RPMI7951 (cell line): ENCODE measurements around the gene KIF26A. TPM values are rescaled to one million over a fixed set of nuclear protein-coding genes. Genes with fewer than 3 reads are reported as not detected.
"Not testable (repeated sequence)": the region's sequence is repeated elsewhere in the genome, so short reads cannot be mapped to it uniquely, and the experiment has no call there.

Source experiments
- DNase-seq: peaks from one replicate; pipeline ENCODE4 v3.0.0-alpha.2; 2012; ENCODE audit warnings: low read depth
- total RNA-seq: library from RNA; depleted of rRNA; stranded (reverse); fragments of >200 nt; shearing (Covaris generic); gene quantifications from 2 replicates; pipeline ENCODE4 v1.2.3, GENCODE V29; 2014

The KIF26A gene
- total RNA-seq, 1 experiment from 2014 or later = not detected

- DNase-seq = not testable (repeated sequence)
Measured at GRCh38 chr14:104208331-104208730, 69.9 kb downstream of the KIF26A start.

GRCh38 chr14:104209071-104209470 lies 70.7 kb downstream of the KIF26A start:
- not testable (repeated sequence) for DNase-seq

- DNase-seq = no peak
Measured at GRCh38 chr14:104209985-104210816, 71.8 kb downstream of the KIF26A start.

GRCh38 chr14:104210817-104211195 lies 72.4 kb downstream of the KIF26A start:
- no peak for DNase-seq

- no peak for DNase-seq
Measured at GRCh38 chr14:104211215-104211614, 72.8 kb downstream of the KIF26A start.

- no peak for DNase-seq
Measured at GRCh38 chr14:104211741-104212140, 73.4 kb downstream of the KIF26A start.

GRCh38 chr14:104212206-104213095 lies 74.1 kb downstream of the KIF26A start:
- DNase-seq = no peak

- DNase-seq = no peak
Measured at GRCh38 chr14:104213301-104214034, 75.1 kb downstream of the KIF26A start.

GRCh38 chr14:104214431-104215218 lies 76.2 kb downstream of the KIF26A start:
- DNase-seq = no peak

- no peak for DNase-seq
Measured at GRCh38 chr14:104215706-104216334, 77.4 kb downstream of the KIF26A start.

- DNase-seq = no peak
Measured at GRCh38 chr14:104216457-104216856, 78.1 kb downstream of the KIF26A start.

GRCh38 chr14:104217486-104218360 lies 79.3 kb downstream of the KIF26A start:
- DNase-seq = no peak

GRCh38 chr14:104218361-104219180 lies 80.2 kb downstream of the KIF26A start:
- DNase-seq = no peak

GRCh38 chr14:104219731-104220214 lies 81.4 kb downstream of the KIF26A start:
- no peak for DNase-seq

- DNase-seq = no peak
Measured at GRCh38 chr14:104220215-104221070, 82.1 kb downstream of the KIF26A start.

GRCh38 chr14:104221071-104221625 lies 82.8 kb downstream of the KIF26A start:
- DNase-seq = no peak

- no peak for DNase-seq
Measured at GRCh38 chr14:104221636-104222369, 83.4 kb downstream of the KIF26A start.
